GM23248 (cell line): Measurements from ENCODE around the gene RIC8A.
"Not testable (repeated sequence)": the region's sequence is repeated elsewhere in the genome, so short reads cannot be mapped to it uniquely, and the experiment has no call there.

Experiments used
- EZH2 ChIP-seq: fragments of 200-600 bp; sonication (generic); IDR thresholded peaks from 2 replicates; pipeline ENCODE4 v1.6.1; 2018; ENCODE audit warnings: antibody characterized with exemption, mild to moderate bottlenecking; ENCODE audit not compliant: insufficient read depth, poor library complexity, severe bottlenecking
- EZH2phosphoT487 ChIP-seq: fragments of 200-600 bp; sonication (generic); IDR thresholded peaks from 2 replicates; pipeline ENCODE4 v1.6.1; 2018; ENCODE audit warnings: antibody characterized with exemption, moderate library complexity, mild to moderate bottlenecking, low read depth; ENCODE audit not compliant: insufficient read depth

DNA sequence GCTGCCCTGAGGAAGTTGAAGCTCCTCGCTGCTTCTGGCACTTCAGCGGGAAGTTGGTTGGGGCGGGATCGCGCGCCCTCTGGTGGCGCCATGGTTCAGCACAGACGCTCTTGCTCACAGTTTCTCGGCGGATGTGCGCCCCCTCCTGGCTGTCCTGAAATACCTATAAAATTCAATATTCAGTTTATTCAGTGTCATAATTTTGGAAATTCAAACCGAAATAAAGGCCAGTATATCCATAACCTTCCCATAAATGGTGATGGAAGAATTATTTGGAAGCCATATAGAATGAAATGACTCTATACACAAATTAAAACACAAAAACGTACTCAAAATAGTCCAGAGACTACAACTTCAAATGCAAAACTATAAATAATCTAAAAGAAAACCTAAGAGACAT, 27.3 kb upstream of the RIC8A start:
- TF ChIP-seq EZH2phosphoT487, EZH2: not testable (repeated sequence)
